ENCODE results near the gene ALG1.
"Not testable (repeated sequence)": the region's sequence is repeated elsewhere in the genome, so short reads cannot be mapped to it uniquely, and the experiment has no call there.

The ALG1 gene

GRCh38 chr16:5075637-5076036 is 4.0 kb downstream of the ALG1 start:
- DNase-seq: no peak

DNA sequence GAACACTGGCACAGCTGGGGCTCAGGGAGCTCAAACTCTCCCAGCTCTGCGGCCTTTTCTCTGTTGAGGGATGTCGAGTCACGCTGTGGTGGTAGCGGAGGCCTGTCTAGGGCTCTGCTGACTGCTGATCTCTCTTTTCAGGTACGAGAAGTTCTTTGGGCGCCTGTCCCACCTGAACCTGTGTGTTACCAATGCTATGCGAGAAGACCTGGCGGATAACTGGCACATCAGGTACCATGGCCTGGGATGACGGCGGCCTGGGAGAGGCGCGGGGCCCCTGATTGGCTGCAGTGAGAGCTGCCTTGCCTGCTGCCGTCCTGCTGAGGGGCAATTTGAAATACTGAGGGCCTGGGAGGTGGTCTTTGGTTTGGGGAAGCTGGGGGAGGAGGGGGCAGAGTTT is 5.7 kb downstream of the ALG1 start:
- no peak for DNase-seq

DNA sequence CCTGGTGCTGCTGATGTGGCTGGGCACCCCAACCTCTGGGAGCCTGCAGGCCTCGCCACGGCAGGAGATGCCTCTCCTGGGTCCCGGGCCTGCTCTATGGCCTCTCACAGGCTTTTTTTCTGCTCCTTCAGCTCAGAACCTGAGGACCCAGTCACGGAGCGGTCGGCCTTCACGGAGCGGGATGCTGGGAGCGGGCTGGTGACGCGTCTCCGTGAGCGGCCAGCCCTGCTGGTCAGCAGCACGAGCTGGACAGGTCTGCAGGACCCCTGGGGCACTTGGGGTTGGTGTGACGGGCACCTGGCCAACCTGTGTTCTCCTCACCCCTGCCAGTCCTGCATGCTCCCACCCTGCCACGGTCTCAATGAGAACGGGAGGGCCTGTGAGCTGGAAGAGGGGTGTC is 7.0 kb downstream of the ALG1 start:
- no peak for DNase-seq

DNA sequence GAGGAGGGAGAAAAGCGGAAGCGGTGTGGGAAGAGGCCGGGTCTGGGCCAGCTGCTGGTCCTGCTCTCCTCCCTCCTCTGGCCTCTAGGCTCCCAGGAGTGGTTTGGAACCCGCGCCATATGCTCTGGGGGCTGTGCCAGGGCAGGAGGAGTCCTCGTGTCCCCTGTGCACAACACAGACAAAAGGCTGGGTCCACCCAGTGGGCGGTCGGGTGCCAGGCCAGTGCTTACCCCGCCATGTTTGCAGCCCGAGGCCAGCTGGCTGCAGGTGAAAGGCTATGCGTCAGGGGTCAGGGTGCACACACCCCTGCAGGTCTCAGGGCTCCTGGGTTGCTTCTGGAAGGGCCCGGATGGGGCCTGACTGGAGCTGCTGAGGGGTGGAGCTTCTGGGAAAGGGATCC is 8.8 kb downstream of the ALG1 start:
- DNase-seq: not testable (repeated sequence)

DNA sequence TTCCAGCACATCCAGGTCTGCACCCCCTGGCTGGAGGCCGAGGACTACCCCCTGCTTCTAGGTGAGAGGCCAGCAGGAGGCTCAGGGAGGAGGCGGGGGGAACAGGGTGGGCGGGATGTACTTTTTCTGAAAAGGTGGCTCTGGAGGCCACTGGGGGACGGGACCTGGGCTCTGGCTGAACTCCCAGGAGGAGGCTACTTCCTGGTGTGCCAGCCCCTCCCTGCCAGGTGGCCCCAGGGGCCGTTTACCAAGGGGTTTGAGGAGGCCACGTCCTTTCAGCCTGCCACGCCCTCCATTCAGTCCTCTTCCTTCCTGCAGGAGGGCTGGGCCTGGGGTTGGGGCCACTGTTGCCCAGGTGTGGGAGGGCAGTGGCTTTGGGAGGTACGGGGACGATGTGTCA is 9.4 kb downstream of the ALG1 start:
- not testable (repeated sequence) for DNase-seq

DNA sequence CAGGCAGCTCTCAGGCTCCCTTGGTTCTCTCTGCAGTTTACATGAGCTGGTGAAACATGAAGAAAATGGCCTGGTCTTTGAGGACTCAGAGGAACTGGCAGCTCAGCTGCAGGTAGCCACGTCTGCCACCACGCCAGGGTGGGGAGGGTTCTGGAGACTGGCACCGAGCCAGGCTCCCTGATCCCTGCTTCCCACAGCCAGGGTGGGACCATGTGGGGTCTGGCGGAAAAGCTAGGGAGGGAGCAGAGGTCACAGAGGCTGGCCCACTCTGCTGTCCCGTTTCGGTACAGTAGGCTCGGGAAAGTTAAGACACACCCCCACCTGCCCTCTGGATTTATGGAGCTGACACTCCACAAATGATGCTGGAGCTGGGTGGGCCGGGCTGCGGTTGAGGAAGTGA is 12.0 kb downstream of the ALG1 start:
- not testable (repeated sequence) for DNase-seq

DNA sequence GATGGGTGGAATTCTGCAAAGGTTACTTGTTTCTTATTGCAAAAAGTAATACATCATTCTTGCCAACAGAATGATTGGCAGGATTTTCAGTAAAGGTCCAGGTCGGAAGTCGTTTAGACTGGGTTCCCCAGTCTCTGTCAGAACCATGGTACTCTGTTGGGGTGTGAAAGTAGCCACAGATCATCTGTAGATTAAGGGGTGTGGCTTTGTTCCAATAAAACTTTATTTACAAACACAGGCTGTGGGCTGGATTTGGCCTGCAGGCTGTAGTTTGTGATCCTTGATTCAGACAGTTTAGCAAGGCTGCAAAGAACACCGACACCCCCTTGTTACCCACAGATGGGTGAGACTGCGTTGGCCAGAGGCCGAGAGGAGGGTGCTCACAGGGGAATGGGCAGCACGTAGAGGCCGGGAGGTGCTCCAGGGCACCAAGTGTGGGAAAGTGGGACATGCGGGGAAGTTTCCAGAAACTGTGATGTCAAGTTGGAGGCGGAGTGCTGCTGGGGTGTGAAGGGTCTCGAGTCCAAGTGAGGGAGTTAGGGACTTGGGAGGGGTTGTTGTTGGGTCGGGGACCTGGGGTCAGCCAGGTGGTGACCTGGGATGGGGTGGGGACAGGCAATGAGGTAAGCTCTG is 12.6 kb downstream of the ALG1 start:
- not testable (repeated sequence) for DNase-seq

- DNase-seq: peak; percentile 62
Measured at GRCh38 chr16:5084802-5085201, 13.2 kb downstream of the ALG1 start.

DNA sequence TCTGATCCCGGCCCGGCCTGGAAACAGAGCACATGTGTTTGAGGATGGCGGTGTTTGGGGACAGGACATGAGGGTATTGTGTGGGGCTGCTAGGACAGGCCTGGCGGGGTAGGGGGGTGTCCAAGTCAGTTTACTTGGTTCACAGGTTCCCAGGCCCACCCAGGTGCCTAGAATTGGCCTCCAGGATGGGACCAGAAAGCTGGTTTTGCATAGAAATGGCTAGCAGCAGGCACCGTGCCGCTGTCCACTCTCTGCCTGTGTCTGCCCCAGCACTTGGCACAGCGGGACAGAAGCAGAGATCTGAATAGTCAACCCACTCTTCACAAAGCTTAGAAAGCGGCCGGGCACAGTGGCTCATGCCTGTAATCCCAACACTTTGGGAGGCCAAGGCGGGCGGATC is 14.1 kb downstream of the ALG1 start:
- DNase-seq: not testable (repeated sequence)

DNA sequence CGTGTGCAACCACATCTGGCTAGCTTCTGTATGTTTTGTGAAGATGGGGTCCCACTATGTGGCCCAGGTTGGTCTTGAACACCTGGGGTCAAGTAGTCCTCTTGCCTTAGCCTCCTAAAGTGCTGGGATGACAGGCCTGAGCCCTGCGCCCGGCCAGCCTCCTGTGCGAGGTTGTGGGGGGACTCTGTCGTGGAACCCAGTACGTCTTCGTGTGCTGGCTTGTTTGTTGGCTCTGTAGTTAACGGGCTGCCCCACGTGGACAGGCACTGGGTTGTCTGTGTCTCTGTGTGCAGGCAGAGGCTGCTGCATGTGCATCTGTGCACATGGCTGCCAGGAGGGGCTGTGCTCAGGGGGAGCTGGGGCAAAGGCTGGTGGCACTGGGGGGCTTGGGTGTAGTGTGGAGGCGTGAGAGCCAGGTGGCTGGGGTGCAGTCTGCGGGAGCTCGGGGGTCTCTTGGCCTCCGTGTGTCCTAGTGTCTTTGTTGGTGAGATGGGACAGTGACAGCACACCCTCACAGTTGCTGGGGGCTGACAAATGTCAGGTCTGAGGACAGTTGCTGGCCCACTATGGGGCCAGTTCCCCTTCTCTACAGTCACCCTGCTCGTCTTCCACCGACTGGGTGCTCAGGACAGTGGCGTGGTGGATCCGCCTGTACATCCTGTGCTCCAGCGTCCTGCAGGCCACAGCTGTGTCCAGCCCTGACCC is 16.6 kb downstream of the ALG1 start:
- not testable (repeated sequence) for DNase-seq

GRCh38 chr16:5088936-5089335 is 17.3 kb downstream of the ALG1 start:
- DNase-seq: not testable (repeated sequence)

GRCh38 chr16:5089911-5090555 is 18.4 kb downstream of the ALG1 start:
- DNase-seq: not testable (repeated sequence)

GRCh38 chr16:5090592-5090991 is 18.9 kb downstream of the ALG1 start:
- not testable (repeated sequence) for DNase-seq

GRCh38 chr16:5093081-5093480 is 21.4 kb downstream of the ALG1 start:
- DNase-seq: not testable (repeated sequence)

DNA sequence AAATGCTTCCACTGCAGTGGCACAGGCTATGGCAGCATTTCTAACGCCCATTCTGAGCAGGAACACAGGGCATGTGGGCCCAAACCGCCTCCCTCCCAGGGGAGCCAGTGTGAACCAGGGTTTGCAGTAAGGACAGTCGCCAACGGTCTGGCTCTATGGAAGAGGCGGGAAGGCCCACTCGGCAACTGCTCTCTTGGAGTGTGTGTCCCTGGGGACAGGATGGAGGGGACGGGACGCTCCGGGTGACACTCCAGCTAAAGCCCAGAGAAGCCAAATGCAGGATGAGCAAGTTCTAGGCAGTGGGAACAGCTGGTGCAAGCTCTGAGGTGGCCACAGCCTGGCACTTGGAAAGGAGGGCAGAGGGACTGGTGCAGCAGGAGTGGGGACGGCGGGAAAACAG is 22.1 kb downstream of the ALG1 start:
- DNase-seq: not testable (repeated sequence)

DNA sequence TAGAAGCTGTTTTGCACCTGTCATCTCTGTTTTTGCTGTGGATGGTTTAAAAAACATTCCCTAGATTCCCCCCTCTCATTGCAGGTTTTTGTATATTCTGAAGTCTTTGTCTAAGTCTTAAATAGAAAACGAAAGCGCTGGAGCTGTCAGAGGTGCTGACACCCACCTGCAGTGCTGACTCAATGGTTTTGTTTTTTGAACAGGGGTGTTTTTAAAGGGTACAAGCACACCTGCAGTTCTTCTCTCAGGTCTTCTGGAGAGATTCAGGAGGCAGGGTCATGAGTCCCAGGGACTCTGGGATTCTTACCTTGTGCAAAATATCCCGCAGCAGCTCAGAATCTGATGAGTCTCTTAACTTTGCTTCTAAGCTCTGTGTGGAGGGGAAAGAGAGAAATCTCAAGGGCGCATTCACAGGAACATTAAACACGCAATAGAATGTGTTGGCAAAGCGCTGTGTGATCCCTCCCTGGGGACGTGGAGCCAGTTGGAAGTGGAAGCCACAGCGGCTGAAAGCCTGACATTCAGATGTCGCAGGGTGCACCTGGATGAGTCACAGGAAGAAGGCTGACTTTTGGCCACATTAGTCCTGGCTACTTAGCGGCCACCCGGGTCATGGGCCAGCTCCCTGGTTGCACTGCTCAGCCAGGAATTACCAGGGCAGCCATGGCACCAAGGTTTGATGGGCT is 23.6 kb downstream of the ALG1 start:
- not testable (repeated sequence) for DNase-seq

GRCh38 chr16:5096437-5097060 is 24.9 kb downstream of the ALG1 start:
- not testable (repeated sequence) for DNase-seq

DNA sequence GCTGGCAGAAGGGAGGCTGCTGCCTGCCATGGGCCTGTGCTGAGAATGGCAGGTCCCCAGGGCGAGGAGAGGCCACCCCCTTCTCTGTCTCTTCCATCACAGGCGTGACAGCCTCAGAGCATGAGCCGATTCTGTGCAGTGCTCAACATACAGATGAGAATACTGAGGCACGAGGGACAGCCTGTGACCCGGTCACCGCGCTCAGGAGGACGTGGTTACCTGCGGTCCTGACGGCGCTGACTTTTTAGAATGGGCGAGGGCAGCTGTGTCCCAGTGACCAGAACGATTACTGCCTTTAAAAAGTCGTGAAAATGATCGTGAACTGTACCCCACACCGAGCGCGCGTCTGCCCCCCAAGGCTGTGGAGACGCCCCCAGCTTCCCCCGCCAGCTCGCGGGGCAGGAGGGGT is 25.4 kb downstream of the ALG1 start:
- DNase-seq: peak; percentile 40

- DNase-seq: peak; percentile 95
Measured at GRCh38 chr16:5097470-5098220, 26.0 kb downstream of the ALG1 start, which contains the start of gene EEF2KMT. TSS of gene EEF2KMT (minus strand) at chr16:5097795. CDS start at chr16:5097739, 56 bp downstream.

DNA sequence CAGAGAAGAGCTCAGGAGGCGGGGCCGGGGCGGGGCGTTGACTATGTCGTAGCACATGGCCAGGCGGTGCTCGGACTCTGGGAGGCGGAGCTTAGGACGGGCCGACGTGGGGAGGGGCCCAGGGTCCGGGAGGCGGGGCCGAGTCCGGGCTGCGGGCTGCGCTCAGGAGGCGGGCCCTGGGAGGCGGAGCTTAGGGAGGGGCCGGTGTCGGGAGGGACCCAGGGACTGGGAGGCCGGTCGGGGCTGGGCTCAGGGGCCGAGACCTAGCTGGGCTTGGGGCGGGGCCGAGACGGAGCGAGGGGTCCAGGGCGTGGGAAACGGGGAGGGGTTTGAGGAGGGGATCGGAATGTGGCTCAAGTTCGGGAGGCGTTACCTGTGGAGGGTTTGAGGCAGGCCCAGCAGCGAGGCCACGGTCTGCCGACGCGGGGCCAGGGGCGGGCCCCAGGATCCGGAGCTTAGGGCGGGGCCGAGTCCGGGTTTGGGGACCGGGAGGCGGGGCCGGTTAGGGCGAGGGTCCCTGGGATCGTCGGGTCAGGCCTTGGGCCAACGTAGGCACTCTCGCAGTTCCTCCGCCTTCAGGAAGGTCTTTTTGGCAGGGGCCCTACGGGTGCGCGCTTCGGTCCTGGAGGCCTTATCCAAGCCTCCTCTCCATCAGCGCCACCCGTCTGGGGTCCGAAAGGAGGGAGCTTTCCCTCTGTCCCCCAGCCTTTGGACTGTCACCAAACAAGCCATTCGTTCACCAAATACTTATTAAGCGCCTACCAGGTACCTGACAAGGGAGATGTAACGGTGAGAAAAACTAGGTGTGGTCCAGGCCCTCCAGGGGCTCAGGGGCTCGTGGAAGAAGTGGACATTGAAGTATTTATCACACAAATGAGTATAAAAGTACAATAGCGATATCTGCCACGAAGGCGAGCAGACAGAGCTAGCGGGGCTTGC is 26.8 kb downstream of the ALG1 start:
- DNase-seq: peak; percentile 97

DNA sequence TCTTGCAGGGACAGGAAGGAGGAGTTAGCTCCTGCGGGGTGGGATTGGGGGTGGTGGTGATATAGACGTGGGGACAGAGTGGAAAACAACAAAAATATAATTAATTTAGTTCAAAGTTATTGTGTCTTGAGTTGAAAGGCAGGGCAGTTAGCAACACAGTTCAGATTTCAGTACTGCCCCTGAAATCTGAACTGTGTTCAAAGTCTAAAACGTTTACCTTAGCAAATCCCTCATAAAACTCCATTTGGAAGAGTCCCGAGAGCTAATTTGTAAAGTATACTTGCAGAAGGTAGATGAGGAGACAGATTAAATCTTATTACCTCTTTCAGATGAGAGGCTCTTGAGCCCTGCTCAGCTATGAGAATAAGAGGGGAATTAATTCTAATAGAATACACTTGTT is 27.5 kb downstream of the ALG1 start:
- DNase-seq: not testable (repeated sequence)

Measured in CD4-positive, alpha-beta T cell treated with Interleukin-21 for 1 hour (primary cell).